Measurements from ENCODE around the gene AP2S1.
"Not testable (repeated sequence)": the region's sequence is repeated elsewhere in the genome, so short reads cannot be mapped to it uniquely, and the experiment has no call there.

AP2S1 gene

DNA sequence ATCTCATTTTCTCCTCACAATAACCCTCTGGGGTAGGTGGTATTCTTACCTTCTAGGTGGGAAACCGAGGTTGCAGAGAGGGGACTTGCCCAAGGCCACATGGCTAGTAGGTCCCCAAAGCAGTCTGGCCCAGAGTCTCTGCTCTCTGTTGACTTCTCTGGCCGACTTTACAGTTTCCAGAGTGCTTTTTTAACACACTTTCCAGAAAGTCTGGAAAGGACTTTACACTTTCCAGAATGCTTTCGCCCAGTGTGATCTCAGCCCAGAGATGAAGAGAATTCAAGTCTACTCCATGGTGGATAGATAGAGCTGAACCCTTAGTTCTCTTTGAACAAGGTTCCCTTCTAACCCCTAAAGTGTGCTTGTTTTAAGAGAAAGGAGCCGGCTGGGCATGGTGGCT is 22.3 kb upstream of the AP2S1 start:
- Histone ChIP-seq H3K27ac (no peak overlapping the region), H3K4me1 (ENCODE audit: control insufficient read depth in 1 of 2, insufficient read depth in 1 of 2, low read depth in 1 of 2, low read length in 1 of 2) (no peaks in the 10 kb centered on the region), H3K9me3 (no peaks in the 10 kb centered on the region), H3K4me3 (ENCODE audit: low read depth in 1 of 2, low read length in 1 of 2) (no peak overlapping the region), H3K27me3 (no peaks in the 10 kb centered on the region), H3K36me3 (no peaks in the 10 kb centered on the region)
- TF ChIP-seq, protein P1, sequence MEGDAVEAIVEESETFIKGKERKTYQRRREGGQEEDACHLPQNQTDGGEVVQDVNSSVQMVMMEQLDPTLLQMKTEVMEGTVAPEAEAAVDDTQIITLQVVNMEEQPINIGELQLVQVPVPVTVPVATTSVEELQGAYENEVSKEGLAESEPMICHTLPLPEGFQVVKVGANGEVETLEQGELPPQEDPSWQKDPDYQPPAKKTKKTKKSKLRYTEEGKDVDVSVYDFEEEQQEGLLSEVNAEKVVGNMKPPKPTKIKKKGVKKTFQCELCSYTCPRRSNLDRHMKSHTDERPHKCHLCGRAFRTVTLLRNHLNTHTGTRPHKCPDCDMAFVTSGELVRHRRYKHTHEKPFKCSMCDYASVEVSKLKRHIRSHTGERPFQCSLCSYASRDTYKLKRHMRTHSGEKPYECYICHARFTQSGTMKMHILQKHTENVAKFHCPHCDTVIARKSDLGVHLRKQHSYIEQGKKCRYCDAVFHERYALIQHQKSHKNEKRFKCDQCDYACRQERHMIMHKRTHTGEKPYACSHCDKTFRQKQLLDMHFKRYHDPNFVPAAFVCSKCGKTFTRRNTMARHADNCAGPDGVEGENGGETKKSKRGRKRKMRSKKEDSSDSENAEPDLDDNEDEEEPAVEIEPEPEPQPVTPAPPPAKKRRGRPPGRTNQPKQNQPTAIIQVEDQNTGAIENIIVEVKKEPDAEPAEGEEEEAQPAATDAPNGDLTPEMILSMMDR (IDR thresholded peaks at IDR 0.05): no peak

DNA sequence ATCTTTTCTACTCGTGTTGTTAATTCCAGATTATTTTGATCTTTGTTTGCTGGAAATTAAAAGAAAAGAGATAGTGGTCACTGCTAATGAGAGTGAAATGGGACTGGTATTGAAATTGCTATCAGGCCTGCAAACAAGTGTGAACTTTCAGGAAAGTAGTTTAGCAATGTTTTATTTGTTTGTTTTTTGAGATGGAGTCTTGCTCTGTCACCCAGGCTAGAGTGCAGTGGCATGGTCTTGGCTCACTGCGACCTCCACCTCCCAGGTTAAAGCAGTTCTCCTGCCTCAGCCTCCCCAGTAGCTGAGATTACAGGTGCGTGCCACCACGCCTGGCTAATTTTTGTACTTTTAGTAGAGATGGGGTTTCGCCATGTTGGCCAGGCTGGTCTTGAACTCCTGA is 20.5 kb upstream of the AP2S1 start:
- not testable (repeated sequence) for H3K27ac ChIP-seq; H3K4me3 ChIP-seq (ENCODE audit: low read depth in 1 of 2, low read length in 1 of 2); H3K4me1 ChIP-seq (ENCODE audit: control insufficient read depth in 1 of 2, insufficient read depth in 1 of 2, low read depth in 1 of 2, low read length in 1 of 2)

DNA sequence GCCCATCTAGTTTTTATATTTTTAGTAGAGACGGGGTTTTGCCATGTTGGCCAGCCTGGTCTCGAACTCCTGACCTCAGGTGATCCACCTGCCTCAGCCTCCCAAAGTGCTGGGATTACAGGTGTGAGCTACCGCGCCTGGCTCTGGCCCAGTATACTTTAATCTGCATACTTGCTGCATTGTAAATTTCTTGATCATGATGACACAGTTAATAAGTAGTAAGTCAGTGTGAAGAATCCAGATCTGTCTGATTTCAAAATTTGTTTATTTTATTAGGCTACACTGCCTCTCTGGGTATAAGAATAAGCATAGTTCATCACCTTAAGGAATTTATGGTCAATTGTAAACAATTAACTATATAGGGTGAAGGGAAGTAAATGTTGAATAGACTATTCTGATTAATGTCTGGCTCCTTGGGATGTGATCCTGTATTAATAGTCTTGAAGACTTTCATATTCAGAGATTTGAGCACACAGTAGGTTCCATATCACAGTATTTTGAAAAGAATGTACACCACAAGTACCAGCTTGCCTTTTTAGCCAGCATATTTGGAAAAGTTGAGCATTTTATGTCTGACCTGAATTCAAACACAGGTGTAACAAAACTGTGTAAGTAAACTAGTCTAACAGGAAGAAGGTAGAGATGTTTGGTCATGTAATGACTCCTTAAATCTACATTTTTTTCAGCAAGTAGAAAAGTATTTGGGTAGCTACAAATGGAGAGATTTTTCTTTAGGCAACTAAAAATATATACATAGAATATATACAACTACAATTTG is 17.6 kb upstream of the AP2S1 start:
- Histone ChIP-seq H3K9me3 (no peaks in the 10 kb centered on the region), H3K27ac (no peak overlapping the region), H3K27me3 (no peaks in the 10 kb centered on the region), H3K36me3 (no peaks in the 10 kb centered on the region), H3K4me1 (ENCODE audit: control insufficient read depth in 1 of 2, insufficient read depth in 1 of 2, low read depth in 1 of 2, low read length in 1 of 2) (peaks cover 0 to under 1% of the 10 kb centered on the region in 2 experiments), H3K4me3 (ENCODE audit: low read depth in 1 of 2, low read length in 1 of 2) (no peak overlapping the region)
- TF ChIP-seq, protein P1 (IDR thresholded peaks at IDR 0.05): no peak

More for the DNA sequence above, 20.5 kb upstream of the AP2S1 start:
- not testable (repeated sequence) for H3K36me3 ChIP-seq, H3K9me3 ChIP-seq, H3K27me3 ChIP-seq

DNA sequence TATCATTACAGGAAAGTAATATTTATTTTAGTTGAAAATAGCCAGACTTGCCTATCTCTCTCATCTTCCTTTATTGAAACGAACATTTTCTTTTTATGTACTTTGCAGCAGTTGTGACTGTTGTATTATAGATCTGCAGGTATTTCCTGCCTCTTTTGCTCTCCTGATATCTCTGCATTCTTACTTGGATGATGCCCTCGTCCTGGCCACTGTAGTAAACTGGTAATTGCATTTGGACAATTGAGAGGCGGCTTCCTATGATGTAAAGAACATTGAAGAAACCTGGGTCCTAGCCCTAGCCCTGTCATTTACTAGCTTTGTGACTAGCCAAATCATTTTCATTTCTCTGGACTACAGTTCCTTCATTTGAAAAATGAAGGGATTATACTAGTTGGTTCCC is 16.5 kb upstream of the AP2S1 start:
- no peak overlapping the region for H3K4me3 ChIP-seq (ENCODE audit: low read depth in 1 of 2, low read length in 1 of 2)
- H3K9me3 ChIP-seq: no peaks in the 10 kb centered on the region
- H3K27me3 ChIP-seq: no peaks in the 10 kb centered on the region
- H3K36me3 ChIP-seq: no peaks in the 10 kb centered on the region
- peaks cover 9 to 11% of the 10 kb centered on the region in 2 experiments for H3K4me1 ChIP-seq (ENCODE audit: control insufficient read depth in 1 of 2, insufficient read depth in 1 of 2, low read depth in 1 of 2, low read length in 1 of 2)
- TF ChIP-seq, protein P1 (IDR thresholded peaks at IDR 0.05): no peak
- H3K27ac ChIP-seq: no peak overlapping the region

DNA sequence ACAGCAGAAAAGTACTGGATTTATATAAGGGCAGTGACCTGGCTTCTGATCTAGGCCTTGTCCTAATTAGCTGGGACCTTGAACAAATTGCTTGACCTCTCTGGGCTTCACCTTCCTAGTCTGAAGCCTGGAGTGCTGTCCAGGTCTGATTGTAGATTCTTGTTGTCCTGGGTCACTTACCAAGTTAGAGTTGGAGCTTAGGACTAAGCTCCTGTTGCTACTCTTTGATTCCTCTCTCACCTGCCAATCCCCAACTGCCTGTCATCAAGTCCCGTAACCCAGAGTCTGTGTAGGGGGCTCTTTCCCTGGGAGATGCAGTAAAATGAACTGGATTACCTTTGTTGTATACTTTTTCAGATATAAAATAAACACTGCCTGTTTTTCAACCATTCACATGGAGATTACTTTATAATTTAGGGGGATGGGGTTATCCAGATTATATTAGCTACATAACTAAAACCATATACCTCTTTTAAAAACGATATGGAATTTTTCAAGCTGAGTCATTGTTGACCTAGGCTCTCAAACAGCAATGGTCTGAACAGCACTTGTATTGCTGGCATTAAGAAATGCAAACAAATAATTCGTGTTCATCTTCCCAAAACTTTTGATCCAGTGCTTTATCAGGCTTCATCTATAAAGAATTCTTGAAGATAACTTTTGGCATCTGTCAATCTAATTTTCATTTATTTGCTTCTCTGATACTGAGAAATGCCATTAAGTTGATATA is 15.9 kb upstream of the AP2S1 start:
- no peaks in the 10 kb centered on the region for H3K27me3 ChIP-seq
- no peak overlapping the region for H3K27ac ChIP-seq
- H3K4me3 ChIP-seq (ENCODE audit: low read depth in 1 of 2, low read length in 1 of 2): no peak overlapping the region
- H3K4me1 ChIP-seq (ENCODE audit: control insufficient read depth in 1 of 2, insufficient read depth in 1 of 2, low read depth in 1 of 2, low read length in 1 of 2): peaks cover 15 to 17% of the 10 kb centered on the region in 2 experiments
- TF ChIP-seq, protein P1 (IDR thresholded peaks at IDR 0.05): no peak
- no peaks in the 10 kb centered on the region for H3K36me3 ChIP-seq
- H3K9me3 ChIP-seq: no peaks in the 10 kb centered on the region

Measured in neutrophil (primary cell).